ENCODE measurements around the gene RARB.
A peak's percentile ranks its signal among the peaks of the same experiment; 100 is the strongest.

RARB gene

GRCh38 chr3:25423780-25424588, 4.1 kb upstream of the RARB start:
- peak in 1 of 2 experiments; percentile 1 for DNase-seq

GRCh38 chr3:25424614-25425013, 3.4 kb upstream of the RARB start:
- DNase-seq: no peak

- DNase-seq: no peak
Measured at GRCh38 chr3:25426408-25426807, 1.7 kb upstream of the RARB start.

- no peak for DNase-seq
Measured at GRCh38 chr3:25427155-25427554, 908 bp upstream of the RARB start.

- no peak for DNase-seq
Measured at GRCh38 chr3:25427563-25427941, 511 bp upstream of the RARB start.

GRCh38 chr3:25428789-25429335, 799 bp downstream of the RARB start:
- DNase-seq: no peak

- no peak for DNase-seq
Measured at GRCh38 chr3:25429361-25430286, 1.6 kb downstream of the RARB start.

GRCh38 chr3:25430287-25430934, 2.3 kb downstream of the RARB start:
- DNase-seq: no peak

- no peak for DNase-seq
Measured at GRCh38 chr3:25430935-25431770, 3.1 kb downstream of the RARB start.

GRCh38 chr3:25432176-25432720, 4.2 kb downstream of the RARB start:
- no peak for DNase-seq

GRCh38 chr3:25433106-25433505, 5.0 kb downstream of the RARB start:
- DNase-seq: no peak

GRCh38 chr3:25433868-25434267, 5.8 kb downstream of the RARB start:
- no peak for DNase-seq

- DNase-seq: no peak
Measured at GRCh38 chr3:25437953-25438352, 9.9 kb downstream of the RARB start.

- no peak for DNase-seq
Measured at GRCh38 chr3:25438791-25439555, 10.9 kb downstream of the RARB start.

GRCh38 chr3:25441234-25441856, 13.3 kb downstream of the RARB start:
- DNase-seq: no peak

GRCh38 chr3:25442486-25442885, 14.4 kb downstream of the RARB start:
- no peak for DNase-seq

- DNase-seq: no peak
Measured at GRCh38 chr3:25444273-25444672, 16.2 kb downstream of the RARB start.

- no peak for DNase-seq
Measured at GRCh38 chr3:25445731-25446130, 17.7 kb downstream of the RARB start.

GRCh38 chr3:25447285-25447684, 19.2 kb downstream of the RARB start:
- no peak for DNase-seq

- DNase-seq: no peak
Measured at GRCh38 chr3:25447925-25448324, 19.9 kb downstream of the RARB start.

All from NCI-H446 (cell line).